GM12878 (cell line): ENCODE measurements around the gene ZNF554. TPM values are rescaled to one million over a fixed set of nuclear protein-coding genes. Genes with fewer than 3 reads are reported as not detected.

Experiments
- ATAC-seq: fragments of 200-7000 bp; cut with Tn5 transposase; 3 replicates; pipeline ENCODE4 v1.9.1; 2020; ENCODE audit warnings: mild to moderate bottlenecking, moderate library complexity
- BruUV-seq: library from RNA; stranded (reverse); fragments of 400-500 nt; replicated peaks from 2 replicates; lab custom pipeline; 2021; lab: Mats Ljungman, UMichigan
- CTCF ChIA-PET: fragments of 300-600 bp; sonication (Branson Sonifier 250); formaldehyde crosslinking; extraction: SDS; loops from one replicate; lab custom pipeline; 2021; ENCODE audit warnings: inconsistent platforms; lab: Yijun Ruan, JAX
- POLR2A ChIA-PET: fragments of 350-600 bp; formaldehyde crosslinking; extraction: SDS; loops from one replicate; lab custom pipeline; 2021; ENCODE audit warnings: inconsistent platforms; lab: Charles Lee
- RAD21 ChIA-PET: fragments of 300-600 bp; sonication (Branson Sonifier 250); formaldehyde crosslinking; loops from one replicate; lab custom pipeline; 2023; ENCODE audit warnings: antibody characterized with exemption; ENCODE audit not compliant: unreplicated experiment; lab: Charles Lee
- SMC1A ChIA-PET: fragments of 300-600 bp; sonication (Branson Sonifier 250); formaldehyde crosslinking; loops from one replicate; lab custom pipeline; 2023; ENCODE audit not compliant: unreplicated experiment, uncharacterized antibody; lab: Charles Lee
- DNase-seq: peaks from one replicate; pipeline ENCODE4 v3.0.0-alpha.2; 2011; ENCODE audit warnings: low read depth, low spot score
- FAIRE-seq: peaks from 3 replicates; lab custom pipeline; 2011; peaks lifted over from hg19 to GRCh38; lab: Jason Lieb, UNC
- H2AFZ ChIP-seq: 2 replicates; pipeline ENCODE4 v1.6.0; 2011; ENCODE audit warnings: low read depth, low read length, control low read depth; ENCODE audit not compliant: control insufficient read depth
- H3K27ac ChIP-seq: 2 replicates; pipeline ENCODE4 v1.5.1; 2011; ENCODE audit warnings: control low read depth; ENCODE audit not compliant: control insufficient read depth, insufficient read depth
- H3K27me3 ChIP-seq, 2 experiments: replicated peaks in 1 of 2; 2 replicates each; pipeline versions ENCODE4 v1.6.0 to v1.6.1; 2011; ENCODE audit warnings: low read length in 1 of 2; ENCODE audit not compliant: control insufficient read depth in 2 of 2, insufficient read depth in 2 of 2
- H3K36me3 ChIP-seq, 2 experiments: 2 replicates each; pipeline ENCODE4 v1.5.1; 2011; ENCODE audit warnings: low read length in 1 of 2; ENCODE audit not compliant: control insufficient read depth in 2 of 2, insufficient read depth in 2 of 2
- H3K4me1 ChIP-seq: 2 replicates; pipeline ENCODE4 v1.6.1; 2011; ENCODE audit warnings: mild to moderate bottlenecking, low read length, moderate library complexity, mixed read lengths; ENCODE audit not compliant: control insufficient read depth, insufficient read depth
- H3K4me2 ChIP-seq: 2 replicates; pipeline ENCODE4 v1.6.0; 2011; ENCODE audit warnings: control low read depth; ENCODE audit not compliant: control insufficient read depth, insufficient read depth
- H3K4me3 ChIP-seq: fragments of 200-600 bp; sonication (generic); 2 replicates; pipeline ENCODE4 v1.5.1; 2016
- H3K79me2 ChIP-seq: 2 replicates; pipeline ENCODE4 v1.6.0; 2011; ENCODE audit warnings: low read length; ENCODE audit not compliant: control insufficient read depth, insufficient read depth
- H3K9ac ChIP-seq: 2 replicates; pipeline ENCODE4 v1.8.0; 2011; ENCODE audit warnings: low read length, control low read depth, mixed read lengths; ENCODE audit not compliant: control insufficient read depth, insufficient read depth
- H3K9me3 ChIP-seq: replicated peaks from 3 replicates; pipeline ENCODE4 v1.5.1; 2011; ENCODE audit warnings: mild to moderate bottlenecking, low read length; ENCODE audit not compliant: control insufficient read depth, insufficient read depth
- H4K20me1 ChIP-seq: 2 replicates; pipeline ENCODE4 v1.6.0; 2011; ENCODE audit not compliant: control insufficient read depth, insufficient read depth
- ATF3 ChIP-seq: IDR thresholded peaks from 2 replicates; pipeline ENCODE4 v1.6.1; 2011; ENCODE audit warnings: low read depth, mild to moderate bottlenecking, low read length, moderate library complexity, borderline replicate concordance; ENCODE audit errors: extremely low read depth
- BCL11A ChIP-seq: IDR thresholded peaks from 2 replicates; pipeline ENCODE4 v1.6.1; 2011; ENCODE audit warnings: low read depth, low read length
- BHLHE40 ChIP-seq, 2 experiments: fragments of 450-650 bp in 1 of 2; IDR thresholded peaks; 2 replicates each; pipeline ENCODE4 v1.6.1; 2011 to 2017; ENCODE audit warnings: low read depth in 2 of 2, borderline replicate concordance in 1 of 2, improper control_type of control experiment in 1 of 2, low read length in 1 of 2, mild to moderate bottlenecking in 1 of 2
- CBX5 ChIP-seq: sonication (generic); IDR thresholded peaks from 2 replicates; pipeline ENCODE4 v1.6.1; 2016; ENCODE audit warnings: low read depth, moderate library complexity, mild to moderate bottlenecking, inconsistent platforms
- DPF2 ChIP-seq: fragments of 450-650 bp; IDR thresholded peaks from 2 replicates; pipeline ENCODE4 v1.6.1; 2017; ENCODE audit warnings: mild to moderate bottlenecking
- EP300 ChIP-seq, 2 experiments: fragments of 150-350 bp in 1 of 2; IDR thresholded peaks; 2 replicates each; pipeline ENCODE4 v1.6.1; 2011 to 2012; ENCODE audit warnings: low read depth in 2 of 2, low read length in 2 of 2, borderline replicate concordance in 1 of 2, improper control_type of control experiment in 1 of 2, inconsistent platforms in 1 of 2; ENCODE audit not compliant: control insufficient read depth in 1 of 2
- ESRRA ChIP-seq: IDR thresholded peaks from 2 replicates; pipeline ENCODE4 v1.6.1; 2012; ENCODE audit warnings: mild to moderate bottlenecking, low read length, improper control_type of control experiment
- IKZF1 ChIP-seq: fragments of 450-650 bp; conservative IDR thresholded peaks from 2 replicates; pipeline ENCODE4 v1.6.1; 2017; ENCODE audit warnings: antibody characterized with exemption, mild to moderate bottlenecking
- IKZF2 ChIP-seq, 2 experiments: fragments of 450-650 bp; IDR thresholded peaks; 2 replicates each; pipeline ENCODE4 v1.6.1; 2017; ENCODE audit warnings: mild to moderate bottlenecking in 2 of 2, moderate library complexity in 2 of 2
- IRF3 ChIP-seq: fragments of 450-650 bp; IDR thresholded peaks from 2 replicates; pipeline ENCODE4 v1.6.1; 2014; ENCODE audit warnings: mild to moderate bottlenecking
- MAX ChIP-seq: IDR thresholded peaks from 2 replicates; pipeline ENCODE4 v1.6.1; 2012; ENCODE audit warnings: low read depth, low read length, improper control_type of control experiment
- NFYB ChIP-seq: IDR thresholded peaks from 2 replicates; pipeline ENCODE4 v1.6.1; 2011; ENCODE audit warnings: low read depth, mild to moderate bottlenecking, low read length, improper control_type of control experiment, moderate library complexity; ENCODE audit not compliant: insufficient read depth
- POLR2A ChIP-seq: IDR thresholded peaks from 2 replicates; pipeline ENCODE4 v1.6.1; 2011; ENCODE audit warnings: low read depth, mild to moderate bottlenecking, low read length
- RBBP5 ChIP-seq: fragments of 200-600 bp; sonication (generic); conservative IDR thresholded peaks from 2 replicates; pipeline ENCODE4 v1.6.1; 2016
- RUNX3 ChIP-seq: IDR thresholded peaks from 2 replicates; pipeline ENCODE4 v1.6.1; 2012; ENCODE audit warnings: low read length, inconsistent platforms
- SMARCA5 ChIP-seq: fragments of 450-650 bp; IDR thresholded peaks from 2 replicates; pipeline ENCODE4 v1.6.1; 2017; ENCODE audit warnings: mild to moderate bottlenecking
- TARDBP ChIP-seq: IDR thresholded peaks from 2 replicates; pipeline ENCODE4 v1.6.1; 2016; ENCODE audit warnings: borderline replicate concordance
- ZNF592 ChIP-seq: fragments of 450-650 bp; IDR thresholded peaks from 2 replicates; pipeline ENCODE4 v1.6.1; 2017; ENCODE audit warnings: mild to moderate bottlenecking, moderate library complexity
- WGBS: methylation state at CpG from one replicate; pipeline ENCODE4 v1.1.6; 2016; ENCODE audit warnings: low lambda C conversion rate; ENCODE audit not compliant: insufficient replicate concordance, insufficient coverage; ENCODE audit errors: missing lambda C conversion rate; 5-methylcytosine and 5-hydroxymethylcytosine counted together
- in situ Hi-C: fragments of 300-500 bp; cut with MboI; formaldehyde crosslinking; loops from 9 replicates; pipeline ENCODE4 v1.14.3; 2018; ENCODE audit warnings: mixed read lengths
- intact Hi-C: fragments of 100-400 bp; cut with micrococcal nuclease; formaldehyde crosslinking; loops from one replicate; pipeline ENCODE4 v1.14.2; 2022; ENCODE audit not compliant: unreplicated experiment
- polyA plus RNA-seq, 11 experiments: library from polyadenylated mRNA; depleted of rRNA in 4 of 11; unstranded in 6 of 11; stranded (reverse) in 5 of 11; fragments of >200 nt; fragmentation: Nextera tagmentation in 4 of 11; fragmentation: Illumina TruSeq in 1 of 11; extraction: Ambion mirVana in 4 of 11; extraction: Trizol in 1 of 11; gene quantifications; 1 replicate in 1 of 11; 2 replicates in 10 of 11; pipeline versions ENCODE4 v1.2.1 to v1.2.3, GENCODE V29; 2011 to 2016; ENCODE audit warnings: inconsistent platforms in 2 of 11, missing spikeins in 2 of 11, low read depth in 1 of 11
- total RNA-seq, 4 experiments: library from RNA; depleted of rRNA in 3 of 4; stranded (reverse); fragments of >200 nt in 3 of 4; fragmentation: Illumina TruSeq in 1 of 4; extraction: Trizol in 1 of 4; gene quantifications; 2 replicates each; pipeline versions ENCODE4 v1.2.1 to v1.2.3, GENCODE V29; 2013 to 2021

Gene ZNF554
- total and polyA plus RNA-seq, 10 of the 15 experiments (the other 5 are each of a cell fraction or from before 2014, with no cell fraction given) = 0.19 to 2.1 (median 1.4) TPM

DNA sequence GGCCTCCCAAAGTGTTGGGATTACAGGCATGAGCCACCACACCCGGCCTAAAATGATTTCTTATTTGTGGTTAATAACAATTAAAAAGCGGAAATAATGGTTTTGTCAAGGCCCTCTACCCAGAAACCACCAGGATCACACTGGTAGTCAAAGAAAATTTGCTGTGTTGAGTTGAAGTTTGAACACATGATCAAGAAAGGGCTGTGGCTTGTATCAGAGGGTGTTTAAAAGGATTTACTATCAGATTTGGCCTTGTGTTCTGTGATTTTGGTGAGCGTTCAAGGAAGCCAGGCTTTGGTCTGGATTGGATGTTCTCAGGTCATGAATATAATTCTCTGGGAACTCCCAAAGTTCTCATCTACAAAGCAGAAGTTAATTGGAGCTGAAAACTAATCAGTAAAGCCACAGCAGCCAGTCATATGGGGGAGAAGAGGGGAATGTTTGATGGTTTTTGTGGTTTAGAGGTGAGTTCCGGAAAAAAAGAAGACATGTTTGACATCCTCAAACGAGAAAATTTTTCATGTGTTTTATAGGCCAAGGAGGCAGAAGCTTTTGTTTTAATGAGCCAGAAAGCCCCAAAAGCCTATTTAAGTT is 36.9 kb downstream of the ZNF554 start:
- ATAC-seq (peak; percentile 46), FAIRE-seq (peak; percentile 35), DNase-seq (peak; percentile 49)
- Histone ChIP-seq H3K9ac (no peak overlapping the region), H3K4me2 (no peak overlapping the region), H3K4me3 (no peak overlapping the region), H4K20me1 (no peaks in the 10 kb centered on the region), H2AFZ (no peak overlapping the region; the same call in 1 of the 2 replicates), H3K4me1 (no peaks in the 10 kb centered on the region), H3K9me3 (peaks cover 33% of the 10 kb centered on the region), H3K27ac (no peak overlapping the region), H3K36me3 (peaks cover 6 to 10% of the 10 kb centered on the region in 2 experiments), H3K27me3 (no peaks in the 10 kb centered on the region), H3K79me2 (no peaks in the 10 kb centered on the region)
- WGBS = 51% methylated on average over 5 of the region's 5 CpGs
- BruUV-seq = no TSS peak
- SMC1A ChIA-PET = interaction anchor here (1.0 to 1.4 kb wide), 2 partner anchors 26 to 28 kb away, joined by 3 read pairs; no protein-coding TSS in a partner anchor
- POLR2A ChIA-PET = no interaction called here
- CTCF ChIA-PET = interaction anchor here (0.7 kb wide), 1 partner anchor 30 kb away, joined by 3 read pairs; no protein-coding TSS in a partner anchor
- RAD21 ChIA-PET = no interaction called here
- intact Hi-C loops (no loop called here), in situ Hi-C loops (no loop called here)
- TF ChIP-seq DPF2 (no peak), SMARCA5 (no peak), ATF3 (no peak), RUNX3 (peak; percentile 78), ESRRA (no peak), NFYB (no peak), IRF3 (no peak), RBBP5 (no peak), IKZF1 (peak; percentile 54), ZNF592 (no peak), BCL11A (0 out of 2 replicates have a peak, but pooled peaks have one; percentile 33), POLR2A (no peak), CBX5 (no peak), BHLHE40 (IDR thresholded peaks at IDR 0.05; ENCODE audit: borderline replicate concordance in 1 of 2, low read depth in 2 of 2, low read length in 1 of 2) (peak in 1 of 2 experiments; percentile 40; a peak in 1 of 4 replicates), MAX (no peak), IKZF2 (IDR thresholded peaks at IDR 0.05) (peak in 1 of 2 experiments; percentile 64; a peak in 3 of 4 replicates), EP300 (IDR thresholded peaks at IDR 0.05; ENCODE audit: borderline replicate concordance in 1 of 2, control insufficient read depth in 1 of 2, low read depth in 2 of 2, low read length in 2 of 2) (no peak), TARDBP (no peak)
